Stimulated activated CD8-positive, alpha-beta memory T cell treated with anti-CD3 and anti-CD28 coated beads, Interleukin-12 subunit alpha, Interleukin-12 subunit beta, amount 100 ng/mL, for 4 hours (primary cell): ENCODE measurements around the gene RAB3D.
"Not testable (repeated sequence)": the region's sequence is repeated elsewhere in the genome, so short reads cannot be mapped to it uniquely, and the experiment has no call there.

ENCODE experiments used
- DNase-seq: peaks from one replicate; pipeline ENCODE4 v3.0.0-alpha.2; 2020; ENCODE audit warnings: low read depth

RAB3D gene

GRCh38 chr19:11339254-11340098, at the start of gene RAB3D:
TSS of gene RAB3D (minus strand) at chr19:11339657. CDS start at chr19:11337399, 2,258 bp downstream.
- peak; percentile 60 for DNase-seq

- no peak for DNase-seq
These were observed 47.9 kb upstream of the RAB3D start for GRCh38 chr19:11387162-11388034.

GRCh38 chr19:11384778-11385129, 45.3 kb upstream of the RAB3D start:
- DNase-seq = no peak

GRCh38 chr19:11383706-11384048, 44.2 kb upstream of the RAB3D start:
- DNase-seq = no peak

GRCh38 chr19:11382898-11383705, 43.6 kb upstream of the RAB3D start:
- peak; percentile 13 for DNase-seq

- DNase-seq = peak; percentile 86
These were observed 41.4 kb upstream of the RAB3D start for GRCh38 chr19:11380653-11381537.

- DNase-seq = no peak
These were observed 40.4 kb upstream of the RAB3D start for GRCh38 chr19:11379857-11380350.

GRCh38 chr19:11379269-11379845, 39.9 kb upstream of the RAB3D start:
- not testable (repeated sequence) for DNase-seq

GRCh38 chr19:11378319-11379189, 39.1 kb upstream of the RAB3D start:
- DNase-seq = no peak

GRCh38 chr19:11377756-11378155, 38.3 kb upstream of the RAB3D start:
- no peak for DNase-seq

- no peak for DNase-seq
These were observed 37.8 kb upstream of the RAB3D start for GRCh38 chr19:11377237-11377636.

GRCh38 chr19:11375143-11375948, 35.9 kb upstream of the RAB3D start:
- no peak for DNase-seq

- peak; percentile 93 for DNase-seq
These were observed 35.1 kb upstream of the RAB3D start, which contains the start of gene SWSAP1 for GRCh38 chr19:11374433-11375142. TSS of gene SWSAP1 (plus strand) at chr19:11374666. CDS start at chr19:11374681, 15 bp downstream.

- no peak for DNase-seq
These were observed 34.5 kb upstream of the RAB3D start for GRCh38 chr19:11373885-11374432.

GRCh38 chr19:11373166-11373884, 33.9 kb upstream of the RAB3D start:
- DNase-seq = no peak

- DNase-seq = no peak
These were observed 31.3 kb upstream of the RAB3D start for GRCh38 chr19:11370744-11371143.

GRCh38 chr19:11367528-11367927, 28.1 kb upstream of the RAB3D start:
- no peak for DNase-seq
